CD4-positive, alpha-beta T cell treated with Interleukin-12 subunit alpha and Interleukin-12 subunit beta, for 1 hour (primary cell): ENCODE measurements around the gene PPARG.
"Not testable (repeated sequence)": the region's sequence is repeated elsewhere in the genome, so short reads cannot be mapped to it uniquely, and the experiment has no call there.

Source experiments
- DNase-seq: peaks from one replicate; pipeline ENCODE4 v3.0.0-alpha.2; 2020

Gene PPARG

DNA sequence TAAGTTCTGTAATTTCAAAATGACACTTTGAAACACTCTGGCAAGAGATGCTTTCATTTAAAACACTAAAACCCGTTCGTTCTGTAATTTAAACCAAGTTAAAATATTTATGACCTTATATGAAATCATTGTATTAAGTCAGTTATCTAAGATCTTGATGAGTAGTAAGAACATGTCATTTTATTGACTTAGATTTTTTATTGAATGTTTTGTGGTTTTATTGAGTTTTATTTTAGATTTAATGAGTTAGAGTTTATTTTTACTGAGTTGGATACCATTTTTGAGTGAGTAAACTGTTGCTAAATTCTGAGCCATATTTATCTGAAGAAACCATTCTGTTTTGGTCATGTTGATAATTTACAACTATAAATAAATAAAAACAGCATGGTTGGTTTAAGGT, 94.3 kb downstream of the PPARG start:
- no peak for DNase-seq

GRCh38 chr3:12384451-12385233, 95.8 kb downstream of the PPARG start:
- DNase-seq, result no peak

DNA sequence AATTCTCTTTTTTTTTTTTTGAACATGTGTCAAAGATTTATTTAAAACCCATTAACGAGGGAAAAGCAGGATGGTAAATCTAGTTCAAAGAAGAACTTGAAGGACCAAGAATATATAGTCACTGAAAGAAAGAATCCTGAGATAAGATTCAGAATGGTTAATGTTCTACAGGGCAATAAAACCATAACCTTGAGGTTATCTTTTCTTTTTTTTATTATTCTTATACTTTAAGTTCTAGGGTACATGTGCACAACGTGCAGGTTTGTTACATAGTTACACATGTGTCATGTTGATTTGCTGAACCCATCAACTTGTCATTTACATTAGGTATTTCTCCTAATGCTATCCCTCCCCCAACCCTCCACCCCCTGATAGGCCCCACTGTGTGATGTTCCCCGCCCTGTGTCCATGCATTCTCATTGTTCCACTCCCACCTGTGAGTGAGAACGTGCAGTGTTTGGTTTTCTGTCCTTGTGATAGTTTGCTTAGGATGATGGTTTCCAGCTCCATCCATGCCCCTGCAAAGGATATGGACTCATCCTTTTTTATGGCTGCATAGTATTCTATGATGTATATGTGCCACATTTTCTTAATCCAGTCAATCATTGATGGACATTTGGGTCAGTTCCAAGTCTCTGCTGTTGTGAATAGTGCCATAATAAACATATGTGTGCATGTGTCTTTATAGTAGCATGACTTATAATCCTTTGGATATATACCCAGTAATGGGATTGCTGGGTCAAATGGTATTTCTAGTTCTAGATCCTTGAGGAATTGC, 97.8 kb downstream of the PPARG start:
- DNase-seq, result not testable (repeated sequence)

- no peak for DNase-seq
Observed at GRCh38 chr3:12388185-12388584, 99.3 kb downstream of the PPARG start.

- no peak for DNase-seq
Observed at GRCh38 chr3:12392101-12392878, 103.4 kb downstream of the PPARG start.

DNA sequence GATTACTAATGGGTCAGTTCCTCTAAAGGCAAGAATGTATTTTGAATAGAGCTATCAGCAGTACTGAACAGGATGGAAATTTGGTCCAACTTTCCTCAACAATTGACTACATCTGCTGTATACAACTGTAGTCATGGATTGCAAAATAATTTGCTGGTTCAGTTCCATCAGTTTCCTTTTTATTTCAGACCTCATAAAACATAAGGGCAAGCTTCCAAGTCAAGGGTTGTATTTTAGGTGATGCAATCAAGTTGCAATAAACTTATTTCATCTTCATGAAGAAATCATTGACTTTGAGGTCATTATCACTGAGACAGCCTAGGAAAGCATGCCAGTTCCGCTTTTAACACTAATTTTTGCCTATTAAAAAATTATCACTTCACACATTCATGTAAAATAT, 105.0 kb downstream of the PPARG start:
- no peak for DNase-seq

DNA sequence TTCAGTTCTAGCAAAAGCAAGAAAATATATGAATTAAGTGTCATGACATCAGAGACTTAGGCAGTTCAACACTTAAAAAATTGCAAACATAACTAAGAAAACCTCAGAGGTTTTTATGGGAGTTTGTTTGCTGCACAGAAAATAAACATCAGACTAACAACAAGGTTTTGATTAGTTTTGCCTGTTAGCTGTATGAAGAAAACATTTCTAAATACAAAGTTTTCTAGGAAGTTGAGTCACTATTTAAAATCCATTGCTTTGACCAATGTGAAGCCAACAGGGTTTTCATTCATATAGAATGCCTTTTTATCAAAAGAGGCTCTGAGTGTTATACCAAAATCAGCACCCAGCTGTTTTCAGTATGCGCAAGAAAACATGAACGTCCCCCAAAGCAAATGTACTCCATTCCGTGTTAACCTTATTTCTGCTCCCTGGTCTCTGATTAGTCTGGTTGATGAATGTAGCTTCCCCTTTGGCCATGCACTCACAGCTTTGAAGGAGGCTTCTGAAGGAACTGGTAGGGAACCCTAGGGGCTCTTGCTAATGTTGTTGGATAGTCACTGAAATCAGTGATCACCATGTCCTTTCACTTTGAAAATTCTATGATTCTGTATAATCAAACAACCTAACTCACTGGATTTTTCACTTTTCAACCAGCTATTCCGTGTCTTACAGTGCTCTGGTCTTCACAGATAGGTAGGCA, 105.8 kb downstream of the PPARG start:
- DNase-seq, result no peak

DNA sequence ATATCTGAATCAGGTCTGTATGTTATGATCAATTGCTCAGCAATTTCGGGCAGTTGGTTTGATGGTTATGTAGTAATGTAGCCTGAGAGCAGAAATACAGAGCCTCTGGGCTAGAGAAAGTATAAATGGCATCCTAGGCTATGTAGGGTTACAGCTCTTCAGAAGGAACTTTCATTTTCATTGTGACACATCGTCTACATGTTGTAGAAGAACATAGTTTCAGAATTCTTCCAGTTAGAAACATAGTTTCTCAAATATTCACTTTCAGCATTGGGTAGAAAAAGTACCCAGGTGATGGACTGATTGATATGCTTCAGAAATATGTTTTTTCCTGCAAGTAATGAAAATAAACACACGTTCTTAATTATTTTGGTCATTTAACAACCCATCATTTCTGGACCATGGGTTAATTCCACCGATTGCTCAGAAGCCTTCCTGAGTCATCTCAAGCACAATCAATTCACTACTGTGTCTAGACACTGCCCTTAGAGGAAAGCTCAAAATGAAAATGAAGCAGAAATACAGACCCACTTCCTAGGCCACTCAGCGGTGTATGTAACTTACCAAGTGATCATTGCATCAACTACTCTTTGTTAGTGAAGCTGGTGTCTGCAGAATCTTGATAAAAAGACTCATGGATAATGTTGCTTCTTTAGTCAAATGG, 106.6 kb downstream of the PPARG start:
- no peak for DNase-seq

DNA sequence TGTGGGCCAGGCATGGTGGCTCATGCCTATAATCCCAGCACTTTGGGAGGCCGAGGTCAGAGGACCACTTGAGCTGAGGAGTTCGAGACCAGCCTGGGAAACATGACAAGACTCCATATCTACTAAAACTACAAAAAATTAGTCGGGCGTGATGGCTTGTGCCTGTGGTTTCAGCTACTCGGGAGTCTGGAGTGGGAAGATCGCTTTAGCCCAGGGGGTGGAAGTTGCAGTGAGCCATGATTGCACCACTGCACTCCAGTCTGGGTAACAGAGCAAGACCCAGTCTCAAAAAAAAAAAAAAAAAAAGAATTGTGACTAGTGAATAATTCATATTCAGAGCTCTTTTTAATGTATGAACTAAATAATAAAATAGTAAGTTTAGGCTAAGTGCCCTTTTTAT, 107.6 kb downstream of the PPARG start:
- no peak for DNase-seq

DNA sequence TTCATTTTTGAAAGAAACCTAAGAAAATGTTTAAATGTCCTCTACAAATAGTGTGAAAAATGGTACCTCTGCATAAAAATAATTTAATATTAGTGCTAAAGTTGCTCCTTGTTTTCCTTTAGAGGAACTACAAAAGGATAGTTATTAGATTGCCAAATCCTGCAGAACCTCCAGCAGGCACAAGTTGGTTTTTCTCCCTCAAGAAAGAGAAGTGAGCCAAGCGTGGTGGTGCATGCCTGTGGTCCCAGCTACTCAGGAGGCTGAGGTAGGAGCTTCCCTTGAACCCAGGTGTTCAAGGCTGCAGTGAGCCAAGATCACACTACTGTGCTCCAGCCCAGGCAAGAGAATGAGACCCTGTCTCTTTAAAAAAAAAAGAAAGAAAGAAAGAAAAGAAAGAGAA, 110.4 kb downstream of the PPARG start:
- no peak for DNase-seq

GRCh38 chr3:12400616-12401194, 111.8 kb downstream of the PPARG start:
- DNase-seq, result no peak

- no peak for DNase-seq
Observed at GRCh38 chr3:12401208-12401607, 112.3 kb downstream of the PPARG start.

- no peak for DNase-seq
Observed at GRCh38 chr3:12405432-12406272, 116.8 kb downstream of the PPARG start.

- no peak for DNase-seq
Observed at GRCh38 chr3:12408984-12409683, 120.3 kb downstream of the PPARG start.

- DNase-seq, result no peak
Observed at GRCh38 chr3:12409684-12410596, 121.1 kb downstream of the PPARG start.

- DNase-seq, result no peak
Observed at GRCh38 chr3:12413721-12414255, 124.9 kb downstream of the PPARG start.

GRCh38 chr3:12415014-12415680, 126.3 kb downstream of the PPARG start:
- DNase-seq, result no peak

- DNase-seq, result no peak
Observed at GRCh38 chr3:12416731-12417130, 127.9 kb downstream of the PPARG start.
